ENCODE measurements around the gene SLC8B1.

Gene SLC8B1

DNA sequence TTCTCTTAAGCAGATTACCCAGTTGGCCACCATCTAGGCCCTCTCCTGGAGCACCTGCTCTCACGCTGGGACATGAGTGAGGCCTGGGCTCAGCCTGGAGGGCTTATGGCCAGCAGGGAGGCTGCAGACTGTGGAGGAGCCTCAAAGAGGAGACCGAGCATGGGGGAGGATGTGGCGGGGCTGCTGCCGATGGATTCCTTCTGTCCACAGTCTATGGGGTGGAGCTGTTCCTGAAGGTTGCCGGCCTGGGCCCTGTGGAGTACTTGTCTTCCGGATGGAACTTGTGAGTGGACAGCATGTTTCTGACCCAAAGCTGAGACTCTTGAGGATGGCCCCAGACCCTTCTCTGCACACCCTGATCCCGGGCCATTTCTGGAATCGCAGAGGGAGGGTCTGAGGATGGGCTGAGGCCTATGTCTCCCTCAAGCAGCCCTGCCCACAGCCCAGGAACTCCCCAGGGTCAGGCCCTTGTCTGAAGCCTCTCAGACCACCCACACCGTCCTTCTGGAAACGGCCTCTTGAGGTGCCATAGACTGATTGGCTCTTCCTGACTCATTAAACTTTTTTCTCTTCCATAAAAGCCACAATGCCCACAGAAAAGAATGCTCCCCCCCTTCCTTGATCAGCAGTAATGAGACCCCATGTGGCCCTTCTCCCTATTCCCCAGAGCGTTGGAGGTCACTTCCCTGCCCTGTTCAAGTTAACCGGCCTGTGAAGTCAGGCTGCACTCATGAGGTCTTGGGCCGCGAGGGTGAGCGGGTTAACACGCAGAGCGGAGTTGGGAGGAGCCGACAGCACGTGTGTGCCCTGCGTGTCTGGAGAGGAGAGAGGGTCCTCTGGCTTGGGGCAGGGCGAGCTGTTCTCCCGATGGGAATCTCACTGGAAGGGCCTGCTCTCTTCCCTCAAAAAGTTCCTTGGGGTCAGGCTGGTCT is 49.0 kb downstream of the SLC8B1 start:
- Histone ChIP-seq H3K79me2 (ENCODE audit: low read length) (no peaks in the 10 kb centered on the region), H4K20me1 (ENCODE audit: insufficient read depth, low read length) (no peaks in the 10 kb centered on the region), H3K27me3 (ENCODE audit: low read depth, low read length) (no peaks in the 10 kb centered on the region), H3K9ac (ENCODE audit: low read length) (no peak overlapping the region), H3K27ac (ENCODE audit: low read length) (no peak overlapping the region), H3K4me1 (ENCODE audit: low read length) (no peaks in the 10 kb centered on the region), H3K4me2 (ENCODE audit: low read length) (no peak overlapping the region), H3K9me3 (ENCODE audit: insufficient read depth, low read length) (no peaks in the 10 kb centered on the region), H3K36me3 (replicated peaks; ENCODE audit: low read depth, low read length) (no peaks in the 10 kb centered on the region), H3K4me3 (ENCODE audit: low read length) (no peak overlapping the region), H2AFZ (ENCODE audit: low read depth, low read length) (no peak overlapping the region)
- TF ChIP-seq, protein P1, sequence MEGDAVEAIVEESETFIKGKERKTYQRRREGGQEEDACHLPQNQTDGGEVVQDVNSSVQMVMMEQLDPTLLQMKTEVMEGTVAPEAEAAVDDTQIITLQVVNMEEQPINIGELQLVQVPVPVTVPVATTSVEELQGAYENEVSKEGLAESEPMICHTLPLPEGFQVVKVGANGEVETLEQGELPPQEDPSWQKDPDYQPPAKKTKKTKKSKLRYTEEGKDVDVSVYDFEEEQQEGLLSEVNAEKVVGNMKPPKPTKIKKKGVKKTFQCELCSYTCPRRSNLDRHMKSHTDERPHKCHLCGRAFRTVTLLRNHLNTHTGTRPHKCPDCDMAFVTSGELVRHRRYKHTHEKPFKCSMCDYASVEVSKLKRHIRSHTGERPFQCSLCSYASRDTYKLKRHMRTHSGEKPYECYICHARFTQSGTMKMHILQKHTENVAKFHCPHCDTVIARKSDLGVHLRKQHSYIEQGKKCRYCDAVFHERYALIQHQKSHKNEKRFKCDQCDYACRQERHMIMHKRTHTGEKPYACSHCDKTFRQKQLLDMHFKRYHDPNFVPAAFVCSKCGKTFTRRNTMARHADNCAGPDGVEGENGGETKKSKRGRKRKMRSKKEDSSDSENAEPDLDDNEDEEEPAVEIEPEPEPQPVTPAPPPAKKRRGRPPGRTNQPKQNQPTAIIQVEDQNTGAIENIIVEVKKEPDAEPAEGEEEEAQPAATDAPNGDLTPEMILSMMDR (IDR thresholded peaks at IDR 0.05; ENCODE audit: low read depth, low read length), result no peak
- TF ChIP-seq EZH2phosphoT487 (IDR thresholded peaks at IDR 0.05; ENCODE audit: low read depth), result no peak

DNA sequence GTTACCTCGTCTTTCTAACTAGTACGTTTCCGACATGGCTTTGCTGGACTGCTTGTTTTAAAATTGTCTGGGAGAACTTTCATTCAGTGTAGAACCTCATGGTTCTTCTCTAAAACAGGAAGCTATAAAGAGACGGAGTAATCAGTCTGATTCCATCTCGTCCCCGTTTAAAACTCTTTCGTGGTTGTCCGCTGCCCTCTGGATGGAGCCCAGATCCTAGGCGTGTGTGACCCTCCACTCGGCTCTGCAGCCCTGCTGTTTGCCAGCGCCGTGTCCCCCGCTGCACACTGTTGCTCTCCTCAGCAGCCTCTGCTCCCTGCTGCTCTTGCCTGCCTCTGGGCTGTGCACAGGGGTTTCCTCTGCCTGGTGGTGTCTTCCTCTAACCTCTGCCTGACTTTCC is 50.2 kb downstream of the SLC8B1 start:
- no peaks in the 10 kb centered on the region for H3K27me3 ChIP-seq (ENCODE audit: low read depth, low read length)
- H3K79me2 ChIP-seq (ENCODE audit: low read length), result no peaks in the 10 kb centered on the region
- no peak overlapping the region for H3K4me2 ChIP-seq (ENCODE audit: low read length)
- H3K27ac ChIP-seq (ENCODE audit: low read length), result no peak overlapping the region
- no peaks in the 10 kb centered on the region for H3K9me3 ChIP-seq (ENCODE audit: insufficient read depth, low read length)
- H2AFZ ChIP-seq (ENCODE audit: low read depth, low read length), result no peak overlapping the region
- no peaks in the 10 kb centered on the region for H3K4me1 ChIP-seq (ENCODE audit: low read length)
- no peaks in the 10 kb centered on the region for H3K36me3 ChIP-seq (replicated peaks; ENCODE audit: low read depth, low read length)
- no peaks in the 10 kb centered on the region for H4K20me1 ChIP-seq (ENCODE audit: insufficient read depth, low read length)
- no peak for TF ChIP-seq EZH2phosphoT487 (IDR thresholded peaks at IDR 0.05; ENCODE audit: low read depth)
- TF ChIP-seq, protein P1 (IDR thresholded peaks at IDR 0.05; ENCODE audit: low read depth, low read length), result no peak
- no peak overlapping the region for H3K9ac ChIP-seq (ENCODE audit: low read length)
- H3K4me3 ChIP-seq (ENCODE audit: low read length), result no peak overlapping the region

DNA sequence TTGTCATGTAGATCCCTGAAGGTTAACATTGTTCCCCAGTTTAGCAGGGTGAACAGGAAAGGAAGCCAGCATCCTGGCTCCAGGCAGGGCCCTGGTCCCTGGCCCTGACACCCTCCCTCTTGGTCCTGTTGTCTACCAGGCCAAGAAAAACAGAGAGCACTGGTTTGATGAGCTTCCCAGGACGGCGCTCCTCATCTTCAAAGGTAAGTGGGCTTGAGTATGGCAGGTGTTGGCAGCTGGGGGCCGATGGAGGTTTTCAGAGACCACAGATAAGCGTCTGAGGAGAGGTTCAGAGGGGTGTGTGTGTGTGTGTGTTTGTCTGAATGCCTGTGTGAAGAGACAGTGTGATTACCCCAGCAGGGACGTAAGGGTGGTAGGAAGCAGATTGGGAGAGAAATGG is 56.3 kb downstream of the SLC8B1 start:
- Histone ChIP-seq H3K4me3 (ENCODE audit: low read length) (no peak overlapping the region), H3K79me2 (ENCODE audit: low read length) (no peaks in the 10 kb centered on the region), H3K27ac (ENCODE audit: low read length) (no peak overlapping the region), H3K36me3 (replicated peaks; ENCODE audit: low read depth, low read length) (peaks cover 3% of the 10 kb centered on the region), H3K27me3 (ENCODE audit: low read depth, low read length) (no peaks in the 10 kb centered on the region), H4K20me1 (ENCODE audit: insufficient read depth, low read length) (no peaks in the 10 kb centered on the region), H3K4me2 (ENCODE audit: low read length) (no peak overlapping the region), H3K4me1 (ENCODE audit: low read length) (no peaks in the 10 kb centered on the region), H2AFZ (ENCODE audit: low read depth, low read length) (no peak overlapping the region), H3K9ac (ENCODE audit: low read length) (no peak overlapping the region), H3K9me3 (ENCODE audit: insufficient read depth, low read length) (no peaks in the 10 kb centered on the region)
- TF ChIP-seq EZH2phosphoT487 (IDR thresholded peaks at IDR 0.05; ENCODE audit: low read depth), result no peak

DNA sequence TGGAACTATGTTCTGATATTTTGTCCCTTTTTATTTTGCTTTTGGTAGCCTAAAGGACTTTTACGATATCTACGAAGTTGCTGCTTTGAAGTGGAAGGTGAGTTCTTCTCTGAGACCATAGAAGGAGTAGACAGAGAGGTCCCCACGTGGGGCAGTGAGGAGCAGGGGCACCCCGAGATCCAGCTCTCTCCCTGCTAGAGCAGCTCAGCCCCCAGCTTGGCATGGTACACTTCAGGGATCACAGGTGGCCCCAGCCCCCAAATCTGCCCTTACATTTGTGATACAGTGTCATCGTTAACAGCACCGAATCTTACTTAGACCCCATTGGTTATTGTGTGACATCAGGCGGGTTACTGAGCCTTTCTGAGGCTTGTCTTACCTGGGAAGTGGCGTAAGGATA is 56.8 kb downstream of the SLC8B1 start:
- Histone ChIP-seq H3K79me2 (ENCODE audit: low read length) (no peaks in the 10 kb centered on the region), H3K4me2 (ENCODE audit: low read length) (no peak overlapping the region), H3K27ac (ENCODE audit: low read length) (no peak overlapping the region), H3K4me1 (ENCODE audit: low read length) (no peaks in the 10 kb centered on the region), H4K20me1 (ENCODE audit: insufficient read depth, low read length) (no peaks in the 10 kb centered on the region), H3K9me3 (ENCODE audit: insufficient read depth, low read length) (no peaks in the 10 kb centered on the region), H3K4me3 (ENCODE audit: low read length) (no peak overlapping the region), H3K36me3 (replicated peaks; ENCODE audit: low read depth, low read length) (peaks cover 8% of the 10 kb centered on the region), H3K9ac (ENCODE audit: low read length) (no peak overlapping the region), H3K27me3 (ENCODE audit: low read depth, low read length) (no peaks in the 10 kb centered on the region), H2AFZ (ENCODE audit: low read depth, low read length) (no peak overlapping the region)
- no peak for TF ChIP-seq EZH2phosphoT487 (IDR thresholded peaks at IDR 0.05; ENCODE audit: low read depth)
- TF ChIP-seq, protein P1 (IDR thresholded peaks at IDR 0.05; ENCODE audit: low read depth, low read length), result no peak
